AG09319 (cell line): Measurements from ENCODE around the gene SLC46A3.

Source experiments
- DNase-seq: peaks from one replicate; pipeline ENCODE4 v3.0.0-alpha.2; 2010; ENCODE audit warnings: low read depth; ENCODE audit errors: extremely low read depth
- TF ChIP-seq, protein P1 (sequence below): IDR thresholded peaks from 2 replicates; pipeline ENCODE4 v1.5.1; 2011; ENCODE audit warnings: low read depth, mild to moderate bottlenecking, inconsistent platforms, low read length, moderate library complexity

SLC46A3 gene

GRCh38 chr13:28729541-28729940 lies 10.8 kb upstream of the SLC46A3 start:
- DNase-seq: no peak

GRCh38 chr13:28728642-28729041 lies 9.9 kb upstream of the SLC46A3 start:
- TF ChIP-seq, protein P1, sequence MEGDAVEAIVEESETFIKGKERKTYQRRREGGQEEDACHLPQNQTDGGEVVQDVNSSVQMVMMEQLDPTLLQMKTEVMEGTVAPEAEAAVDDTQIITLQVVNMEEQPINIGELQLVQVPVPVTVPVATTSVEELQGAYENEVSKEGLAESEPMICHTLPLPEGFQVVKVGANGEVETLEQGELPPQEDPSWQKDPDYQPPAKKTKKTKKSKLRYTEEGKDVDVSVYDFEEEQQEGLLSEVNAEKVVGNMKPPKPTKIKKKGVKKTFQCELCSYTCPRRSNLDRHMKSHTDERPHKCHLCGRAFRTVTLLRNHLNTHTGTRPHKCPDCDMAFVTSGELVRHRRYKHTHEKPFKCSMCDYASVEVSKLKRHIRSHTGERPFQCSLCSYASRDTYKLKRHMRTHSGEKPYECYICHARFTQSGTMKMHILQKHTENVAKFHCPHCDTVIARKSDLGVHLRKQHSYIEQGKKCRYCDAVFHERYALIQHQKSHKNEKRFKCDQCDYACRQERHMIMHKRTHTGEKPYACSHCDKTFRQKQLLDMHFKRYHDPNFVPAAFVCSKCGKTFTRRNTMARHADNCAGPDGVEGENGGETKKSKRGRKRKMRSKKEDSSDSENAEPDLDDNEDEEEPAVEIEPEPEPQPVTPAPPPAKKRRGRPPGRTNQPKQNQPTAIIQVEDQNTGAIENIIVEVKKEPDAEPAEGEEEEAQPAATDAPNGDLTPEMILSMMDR: no peak
- no peak for DNase-seq

More at GRCh38 chr13:28729541-28729940, 10.8 kb upstream of the SLC46A3 start:
- TF ChIP-seq, protein P1: no peak

GRCh38 chr13:28725046-28725610 lies 6.4 kb upstream of the SLC46A3 start:
- no peak for DNase-seq
- TF ChIP-seq, protein P1: no peak

- TF ChIP-seq, protein P1: no peak
- DNase-seq: no peak
These were observed 5.0 kb upstream of the SLC46A3 start for GRCh38 chr13:28723806-28724205.

DNA sequence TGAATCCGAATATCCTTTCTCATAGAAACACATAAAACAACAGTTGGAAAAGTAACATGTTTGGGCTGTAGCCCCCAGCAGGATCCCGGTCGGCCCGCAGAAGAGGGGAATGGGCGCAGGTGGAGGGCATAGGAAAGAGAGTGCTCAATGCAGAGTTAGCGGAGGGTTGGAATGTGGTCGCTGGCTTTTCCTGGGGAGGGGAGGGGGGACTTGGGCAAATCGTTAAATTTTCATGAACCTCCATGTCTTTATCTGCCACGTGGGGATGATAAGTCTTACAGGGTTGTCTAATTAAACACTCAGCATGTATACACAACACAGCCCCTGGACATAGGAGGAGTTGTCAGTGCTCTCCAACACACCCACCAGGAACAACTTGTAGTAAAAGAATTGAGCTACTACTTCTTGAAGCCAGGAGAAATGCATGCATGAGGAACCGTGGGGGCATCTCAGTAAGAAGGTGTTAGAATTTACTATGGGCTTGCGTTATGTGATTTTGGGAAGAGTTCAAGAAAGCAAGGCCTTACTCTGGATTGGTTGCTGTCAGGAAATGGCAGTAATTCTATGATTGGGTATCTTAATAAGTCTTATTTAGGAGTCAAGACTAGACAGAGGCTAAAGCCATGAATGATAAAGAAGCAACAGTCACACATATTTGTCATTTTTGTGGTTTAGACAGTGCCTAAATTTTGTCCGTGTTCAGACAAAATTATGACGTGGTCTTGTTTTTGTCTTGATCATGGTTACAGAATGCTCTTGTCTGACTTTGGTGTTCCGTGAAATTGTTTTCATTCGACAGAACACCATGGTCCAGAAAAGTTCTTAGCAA lies 671 bp upstream of the SLC46A3 start:
- TF ChIP-seq, protein P1: no peak
- DNase-seq: no peak

GRCh38 chr13:28718196-28718542 lies 601 bp downstream of the SLC46A3 start:
- no peak for DNase-seq
- TF ChIP-seq, protein P1: no peak

GRCh38 chr13:28717170-28717569 lies 1.6 kb downstream of the SLC46A3 start:
- TF ChIP-seq, protein P1: no peak
- no peak for DNase-seq
